Neural cell (in vitro differentiated cells): ENCODE data around the gene SLC26A4. TPM values are rescaled to one million over a fixed set of nuclear protein-coding genes. Genes with fewer than 3 reads are reported as not detected.

Source experiments
- H2AFZ ChIP-seq: fragments of 200-600, 300-800 bp; sonication (generic), shearing (Covaris generic); 2 replicates; pipeline ENCODE4 v1.6.0; 2014; ENCODE audit warnings: low read depth, mild to moderate bottlenecking, antibody characterized with exemption, low read length, moderate library complexity
- H3F3A ChIP-seq: fragments of 200-600 bp; shearing (Covaris generic); 2 replicates; pipeline ENCODE4 v1.6.1; 2016; ENCODE audit warnings: mild to moderate bottlenecking, moderate library complexity, mixed read lengths, antibody characterized with exemption, low read length; ENCODE audit not compliant: insufficient read depth, poor library complexity, severe bottlenecking
- H3K27ac ChIP-seq: fragments of 200-600, 300-800 bp; sonication (generic), shearing (Covaris generic); 2 replicates; pipeline ENCODE4 v1.5.1; 2014; ENCODE audit warnings: mild to moderate bottlenecking, low read length, moderate library complexity
- H3K27me3 ChIP-seq: fragments of 300-800, 200-600 bp; sonication (generic), shearing (Covaris generic); 2 replicates; pipeline ENCODE4 v1.6.0; 2014; ENCODE audit warnings: mild to moderate bottlenecking, low read depth, low read length, moderate library complexity; ENCODE audit not compliant: insufficient read depth
- H3K36me3 ChIP-seq: fragments of 300-800, 200-600 bp; sonication (generic), shearing (Covaris generic); 2 replicates; pipeline ENCODE4 v1.5.1; 2014; ENCODE audit warnings: mild to moderate bottlenecking, antibody characterized with exemption, low read length, moderate library complexity; ENCODE audit not compliant: insufficient read depth
- H3K4me2 ChIP-seq: fragments of 300-800, 200-600 bp; sonication (generic), shearing (Covaris generic); 2 replicates; pipeline ENCODE4 v1.6.0; 2014; ENCODE audit warnings: mild to moderate bottlenecking, low read length
- H3K4me3 ChIP-seq: fragments of 300-800, 200-600 bp; sonication (generic), shearing (Covaris generic); 2 replicates; pipeline ENCODE4 v1.5.1; 2014; ENCODE audit warnings: mild to moderate bottlenecking, low read length, moderate library complexity
- H3K79me2 ChIP-seq: fragments of 200-600 bp; shearing (Covaris generic); replicated peaks from 2 replicates; pipeline ENCODE4 v1.6.0; 2014; ENCODE audit warnings: mild to moderate bottlenecking, low read length, moderate library complexity; ENCODE audit not compliant: insufficient read depth
- H3K9ac ChIP-seq: fragments of 300-800, 200-600 bp; sonication (generic), shearing (Covaris generic); 2 replicates; pipeline ENCODE4 v1.6.1; 2016; ENCODE audit warnings: mild to moderate bottlenecking, low read length, mixed read lengths
- H3K9me2 ChIP-seq: fragments of 200-600 bp; shearing (Covaris generic); 2 replicates; pipeline ENCODE4 v1.6.1; 2016; ENCODE audit warnings: mild to moderate bottlenecking, low read length, mixed read lengths; ENCODE audit not compliant: insufficient read depth
- H3K9me3 ChIP-seq: fragments of 200-600, 300-800 bp; sonication (generic), shearing (Covaris generic); 2 replicates; pipeline ENCODE4 v1.6.1; 2016; ENCODE audit warnings: mild to moderate bottlenecking, mixed run types, low read length, moderate library complexity, mixed read lengths
- H4K20me1 ChIP-seq: fragments of 200-600 bp; shearing (Covaris generic); 2 replicates; pipeline ENCODE4 v1.6.1; 2016; ENCODE audit warnings: mild to moderate bottlenecking, mixed run types; ENCODE audit not compliant: insufficient read depth
- EP300 ChIP-seq: fragments of 450-650 bp; conservative IDR thresholded peaks from 2 replicates; pipeline ENCODE4 v1.6.1; 2014; ENCODE audit warnings: antibody characterized with exemption, mild to moderate bottlenecking, moderate library complexity; ENCODE audit not compliant: poor library complexity, severe bottlenecking
- EZH2 ChIP-seq: fragments of 200-600, 300-800 bp; shearing (Covaris generic), sonication (generic); IDR thresholded peaks from 2 replicates; pipeline ENCODE4 v1.6.1; 2014; ENCODE audit warnings: antibody characterized with exemption, low read length, borderline replicate concordance, mild to moderate bottlenecking; ENCODE audit not compliant: insufficient read depth, poor library complexity, severe bottlenecking
- MXI1 ChIP-seq: fragments of 450-650 bp; conservative IDR thresholded peaks from 2 replicates; pipeline ENCODE4 v1.6.1; 2014; ENCODE audit warnings: antibody characterized with exemption, mild to moderate bottlenecking; ENCODE audit not compliant: poor library complexity, severe bottlenecking
- POLR2AphosphoS5 ChIP-seq: IDR thresholded peaks from 2 replicates; pipeline ENCODE4 v1.6.1; 2012
- RAD21 ChIP-seq: fragments of 450-650 bp; conservative IDR thresholded peaks from 2 replicates; pipeline ENCODE4 v1.6.1; 2014; ENCODE audit warnings: antibody characterized with exemption, mild to moderate bottlenecking, moderate library complexity
- SMC3 ChIP-seq: fragments of 450-650 bp; conservative IDR thresholded peaks from 2 replicates; pipeline ENCODE4 v1.6.1; 2014; ENCODE audit warnings: antibody characterized with exemption, mild to moderate bottlenecking, moderate library complexity; ENCODE audit not compliant: poor library complexity
- TAF1 ChIP-seq: IDR thresholded peaks from 2 replicates; pipeline ENCODE4 v1.6.1; 2012; ENCODE audit warnings: low read depth
- polyA plus RNA-seq: library from polyadenylated mRNA; depleted of rRNA; stranded (reverse); fragments of >200 nt; gene quantifications from 2 replicates; pipeline ENCODE4 v1.2.3, GENCODE V29; 2014
- TF ChIP-seq, protein P1 (sequence below): fragments of 450-650 bp; IDR thresholded peaks from 2 replicates; pipeline ENCODE4 v1.5.1; 2014; ENCODE audit warnings: antibody characterized with exemption, mild to moderate bottlenecking, moderate library complexity; ENCODE audit not compliant: poor library complexity, severe bottlenecking
- TF ChIP-seq, protein P2 (sequence below): IDR thresholded peaks from 2 replicates; pipeline ENCODE4 v1.6.1; 2012; ENCODE audit warnings: borderline replicate concordance

Gene SLC26A4
- polyA plus RNA-seq, 1 donor from 2014 or later, result not detected

DNA sequence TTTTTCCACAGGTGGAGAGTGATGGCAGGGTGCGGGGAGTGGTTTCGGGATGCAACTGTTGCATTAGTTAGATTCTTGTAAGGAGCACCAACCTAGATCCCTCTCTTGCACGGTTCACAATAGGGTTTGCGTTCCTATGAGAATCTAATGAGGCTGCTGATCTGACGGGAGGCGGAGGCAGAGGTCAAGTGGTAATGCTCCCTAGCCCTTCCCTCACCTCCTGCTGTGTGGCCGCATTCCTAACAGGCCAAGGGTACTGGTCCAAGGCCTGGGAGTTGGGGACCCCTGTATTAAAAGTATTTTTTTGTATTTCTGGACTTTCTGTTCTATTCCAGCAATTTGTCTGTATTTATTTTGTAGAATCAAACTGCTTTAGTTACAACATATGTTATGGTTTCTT, 90.5 kb downstream of the SLC26A4 start:
- Histone ChIP-seq H3K4me2 (no peak overlapping the region), H3F3A (no peaks in the 10 kb centered on the region), H3K79me2 (peaks cover 25% of the 10 kb centered on the region), H4K20me1 (no peaks in the 10 kb centered on the region), H3K9me2 (no peaks in the 10 kb centered on the region), H3K4me3 (no peak overlapping the region), H3K27ac (no peak overlapping the region), H3K36me3 (peaks cover 16% of the 10 kb centered on the region), H3K27me3 (no peaks in the 10 kb centered on the region), H2AFZ (no peak overlapping the region), H3K9ac (no peak overlapping the region), H3K9me3 (no peaks in the 10 kb centered on the region)
- TF ChIP-seq, protein P1, sequence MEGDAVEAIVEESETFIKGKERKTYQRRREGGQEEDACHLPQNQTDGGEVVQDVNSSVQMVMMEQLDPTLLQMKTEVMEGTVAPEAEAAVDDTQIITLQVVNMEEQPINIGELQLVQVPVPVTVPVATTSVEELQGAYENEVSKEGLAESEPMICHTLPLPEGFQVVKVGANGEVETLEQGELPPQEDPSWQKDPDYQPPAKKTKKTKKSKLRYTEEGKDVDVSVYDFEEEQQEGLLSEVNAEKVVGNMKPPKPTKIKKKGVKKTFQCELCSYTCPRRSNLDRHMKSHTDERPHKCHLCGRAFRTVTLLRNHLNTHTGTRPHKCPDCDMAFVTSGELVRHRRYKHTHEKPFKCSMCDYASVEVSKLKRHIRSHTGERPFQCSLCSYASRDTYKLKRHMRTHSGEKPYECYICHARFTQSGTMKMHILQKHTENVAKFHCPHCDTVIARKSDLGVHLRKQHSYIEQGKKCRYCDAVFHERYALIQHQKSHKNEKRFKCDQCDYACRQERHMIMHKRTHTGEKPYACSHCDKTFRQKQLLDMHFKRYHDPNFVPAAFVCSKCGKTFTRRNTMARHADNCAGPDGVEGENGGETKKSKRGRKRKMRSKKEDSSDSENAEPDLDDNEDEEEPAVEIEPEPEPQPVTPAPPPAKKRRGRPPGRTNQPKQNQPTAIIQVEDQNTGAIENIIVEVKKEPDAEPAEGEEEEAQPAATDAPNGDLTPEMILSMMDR, result no peak
- TF ChIP-seq, protein P2, sequence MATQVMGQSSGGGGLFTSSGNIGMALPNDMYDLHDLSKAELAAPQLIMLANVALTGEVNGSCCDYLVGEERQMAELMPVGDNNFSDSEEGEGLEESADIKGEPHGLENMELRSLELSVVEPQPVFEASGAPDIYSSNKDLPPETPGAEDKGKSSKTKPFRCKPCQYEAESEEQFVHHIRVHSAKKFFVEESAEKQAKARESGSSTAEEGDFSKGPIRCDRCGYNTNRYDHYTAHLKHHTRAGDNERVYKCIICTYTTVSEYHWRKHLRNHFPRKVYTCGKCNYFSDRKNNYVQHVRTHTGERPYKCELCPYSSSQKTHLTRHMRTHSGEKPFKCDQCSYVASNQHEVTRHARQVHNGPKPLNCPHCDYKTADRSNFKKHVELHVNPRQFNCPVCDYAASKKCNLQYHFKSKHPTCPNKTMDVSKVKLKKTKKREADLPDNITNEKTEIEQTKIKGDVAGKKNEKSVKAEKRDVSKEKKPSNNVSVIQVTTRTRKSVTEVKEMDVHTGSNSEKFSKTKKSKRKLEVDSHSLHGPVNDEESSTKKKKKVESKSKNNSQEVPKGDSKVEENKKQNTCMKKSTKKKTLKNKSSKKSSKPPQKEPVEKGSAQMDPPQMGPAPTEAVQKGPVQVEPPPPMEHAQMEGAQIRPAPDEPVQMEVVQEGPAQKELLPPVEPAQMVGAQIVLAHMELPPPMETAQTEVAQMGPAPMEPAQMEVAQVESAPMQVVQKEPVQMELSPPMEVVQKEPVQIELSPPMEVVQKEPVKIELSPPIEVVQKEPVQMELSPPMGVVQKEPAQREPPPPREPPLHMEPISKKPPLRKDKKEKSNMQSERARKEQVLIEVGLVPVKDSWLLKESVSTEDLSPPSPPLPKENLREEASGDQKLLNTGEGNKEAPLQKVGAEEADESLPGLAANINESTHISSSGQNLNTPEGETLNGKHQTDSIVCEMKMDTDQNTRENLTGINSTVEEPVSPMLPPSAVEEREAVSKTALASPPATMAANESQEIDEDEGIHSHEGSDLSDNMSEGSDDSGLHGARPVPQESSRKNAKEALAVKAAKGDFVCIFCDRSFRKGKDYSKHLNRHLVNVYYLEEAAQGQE, result no peak
- TF ChIP-seq MXI1 (no peak), SMC3 (no peak), RAD21 (no peak), POLR2AphosphoS5 (no peak), TAF1 (no peak), EZH2 (no peak), EP300 (no peak)

DNA sequence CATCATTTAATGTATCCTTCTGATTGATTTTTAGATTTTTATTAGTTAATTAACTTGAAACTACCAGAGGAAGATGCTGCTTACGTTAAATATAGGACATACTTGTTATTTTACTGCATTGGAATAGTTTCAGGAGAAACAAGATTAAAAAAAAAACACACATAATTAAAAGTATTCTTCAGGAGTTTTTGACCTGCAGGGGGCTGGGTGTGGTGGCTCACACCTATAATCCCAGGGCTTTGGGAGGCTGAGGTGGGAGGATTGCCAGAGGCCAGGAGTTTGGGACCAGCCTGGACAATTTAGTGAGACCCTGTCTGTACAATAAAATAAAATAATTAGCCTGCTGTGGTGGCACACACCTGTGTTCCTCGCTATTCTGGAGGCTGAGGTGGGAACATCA, 94.0 kb downstream of the SLC26A4 start:
- Histone ChIP-seq H3F3A (no peaks in the 10 kb centered on the region), H3K36me3 (peaks cover 16% of the 10 kb centered on the region), H3K9me2 (no peaks in the 10 kb centered on the region), H3K79me2 (no peaks in the 10 kb centered on the region), H3K9ac (no peak overlapping the region), H3K27ac (no peak overlapping the region), H3K4me2 (no peak overlapping the region), H2AFZ (no peak overlapping the region), H3K4me3 (no peak overlapping the region), H3K9me3 (no peaks in the 10 kb centered on the region), H4K20me1 (no peaks in the 10 kb centered on the region), H3K27me3 (no peaks in the 10 kb centered on the region)
- TF ChIP-seq SMC3, result no peak
- TF ChIP-seq, protein P2, result no peak
- no peak for TF ChIP-seq TAF1
- no peak for TF ChIP-seq RAD21
- no peak for TF ChIP-seq POLR2AphosphoS5
- no peak for TF ChIP-seq EZH2
- no peak for TF ChIP-seq MXI1
- TF ChIP-seq, protein P1, result no peak
- no peak for TF ChIP-seq EP300
